Mucosa of rectum (tissue), 2 donors: ENCODE data around the gene TMEM240.
"Not testable (repeated sequence)": the region's sequence is repeated elsewhere in the genome, so short reads cannot be mapped to it uniquely, and the experiment has no call there.

Source experiments
- H3K27ac ChIP-seq, 2 donors: one replicate each; pipeline ENCODE4 v1.7.0; 2013; ENCODE audit warnings: inconsistent platforms in 2 of 2, low read depth in 2 of 2, low read length in 2 of 2
- H3K27me3 ChIP-seq, 2 donors: one replicate each; pipeline ENCODE4 v1.7.0; 2013; ENCODE audit warnings: low read length in 2 of 2; ENCODE audit not compliant: control insufficient read depth in 2 of 2, insufficient read depth in 2 of 2
- H3K36me3 ChIP-seq, 2 donors: one replicate each; pipeline ENCODE4 v1.7.0; 2013; ENCODE audit warnings: low read length in 2 of 2; ENCODE audit not compliant: control insufficient read depth in 2 of 2, insufficient read depth in 2 of 2
- H3K4me1 ChIP-seq, 2 donors: one replicate each; pipeline ENCODE4 v1.7.0; 2013; ENCODE audit warnings: low read length in 2 of 2, mild to moderate bottlenecking in 1 of 2; ENCODE audit not compliant: control insufficient read depth in 2 of 2, insufficient read depth in 2 of 2
- H3K4me3 ChIP-seq, 2 donors: one replicate each; pipeline ENCODE4 v1.7.0; 2013; ENCODE audit warnings: low read length in 2 of 2
- H3K9ac ChIP-seq, 2 donors: one replicate each; pipeline ENCODE4 v1.7.0; 2013; ENCODE audit warnings: low read length in 2 of 2, low read depth in 1 of 2, mild to moderate bottlenecking in 1 of 2
- H3K9me3 ChIP-seq, 2 donors: one replicate each; pipeline ENCODE4 v1.7.0; 2013; ENCODE audit warnings: low read length in 2 of 2; ENCODE audit not compliant: control insufficient read depth in 2 of 2
- donor health status: healthy.
- donor health status: Normal muscosa, but diverticular disease.

The TMEM240 gene

DNA sequence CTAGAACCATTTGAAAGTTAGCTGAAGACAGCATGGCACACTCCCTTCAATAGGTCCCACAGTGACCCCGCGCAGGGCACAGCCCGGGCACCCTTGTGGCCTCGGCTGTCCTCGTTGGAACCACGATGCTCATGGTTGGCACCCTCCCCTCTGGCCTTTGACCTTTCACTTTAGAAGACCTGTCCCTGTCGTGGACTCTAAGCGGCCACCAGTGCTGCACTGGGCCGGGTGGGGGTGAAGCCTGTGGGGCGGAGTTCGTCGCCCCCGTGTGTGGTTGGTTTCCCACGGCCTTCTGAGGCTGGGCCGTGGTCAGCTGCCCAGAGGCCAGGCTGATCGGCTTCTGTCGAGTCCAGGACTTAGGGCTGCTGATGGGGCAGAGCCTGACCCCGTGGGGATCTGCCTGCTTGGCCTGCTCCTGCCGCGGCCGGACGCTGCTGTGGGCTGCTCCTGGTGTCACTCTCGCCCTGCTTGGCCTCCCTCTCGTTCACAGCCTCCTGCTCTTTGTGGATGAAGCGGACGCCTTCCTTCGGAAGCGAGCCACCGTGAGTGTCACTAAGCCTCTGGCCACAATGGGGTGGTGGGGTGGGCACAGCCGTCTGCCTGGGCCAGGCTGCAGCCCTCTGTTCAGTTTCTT, 15.6 kb downstream of the TMEM240 start:
- H3K36me3 ChIP-seq, result peaks cover 5 to 16% of the 10 kb centered on the region in 2 donors
- not testable (repeated sequence) for H3K4me3 ChIP-seq, H3K27ac ChIP-seq, H3K9ac ChIP-seq, H3K27me3 ChIP-seq, H3K9me3 ChIP-seq, H3K4me1 ChIP-seq

DNA sequence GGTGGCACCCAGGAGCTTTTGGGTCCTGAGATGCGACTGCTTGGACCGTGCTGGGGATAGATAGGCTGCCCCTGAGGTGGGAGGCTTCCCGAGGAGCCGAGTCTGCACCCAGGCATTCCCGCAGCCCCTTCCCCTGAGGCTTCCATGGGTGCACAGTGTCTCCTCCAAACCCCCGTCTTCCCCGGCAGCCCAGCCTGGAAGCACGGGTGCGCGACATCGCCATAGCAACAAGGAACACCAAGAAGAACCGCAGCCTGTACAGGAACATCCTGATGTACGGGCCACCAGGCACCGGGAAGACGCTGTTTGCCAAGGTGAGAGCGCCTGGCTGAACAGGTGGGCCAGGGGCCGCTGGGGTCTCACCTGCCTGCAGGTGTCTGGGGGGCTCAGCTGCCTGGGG, 16.8 kb downstream of the TMEM240 start:
- not testable (repeated sequence) for H3K27me3 ChIP-seq, H3K4me3 ChIP-seq, H3K4me1 ChIP-seq, H3K27ac ChIP-seq, H3K9me3 ChIP-seq, H3K9ac ChIP-seq
- H3K36me3 ChIP-seq, result peaks cover 1 to 11% of the 10 kb centered on the region in 2 donors

DNA sequence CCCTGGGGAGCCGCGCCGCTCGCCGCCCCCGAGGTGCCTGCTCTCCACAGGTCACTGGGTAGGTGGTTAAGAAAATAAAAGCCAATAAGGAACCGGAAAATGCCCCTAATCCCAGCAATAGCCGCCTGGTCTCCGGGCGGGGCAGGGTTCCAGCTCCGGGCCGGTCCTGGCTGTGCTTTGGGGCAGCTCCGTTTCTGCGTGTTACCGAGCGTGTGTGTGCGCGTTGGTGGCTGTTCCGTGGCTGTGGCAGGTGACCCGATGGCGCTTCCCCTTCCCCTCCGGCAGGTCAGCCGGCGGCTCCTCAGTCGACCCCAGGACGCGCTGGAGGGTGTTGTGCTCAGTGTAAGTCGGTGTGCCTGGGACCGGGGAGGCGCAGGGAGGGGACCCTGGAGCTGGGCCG, 17.2 kb downstream of the TMEM240 start:
- H3K4me1 ChIP-seq, H3K4me3 ChIP-seq, H3K9ac ChIP-seq, H3K36me3 ChIP-seq, H3K27ac ChIP-seq, H3K9me3 ChIP-seq, H3K27me3 ChIP-seq: not testable (repeated sequence)

DNA sequence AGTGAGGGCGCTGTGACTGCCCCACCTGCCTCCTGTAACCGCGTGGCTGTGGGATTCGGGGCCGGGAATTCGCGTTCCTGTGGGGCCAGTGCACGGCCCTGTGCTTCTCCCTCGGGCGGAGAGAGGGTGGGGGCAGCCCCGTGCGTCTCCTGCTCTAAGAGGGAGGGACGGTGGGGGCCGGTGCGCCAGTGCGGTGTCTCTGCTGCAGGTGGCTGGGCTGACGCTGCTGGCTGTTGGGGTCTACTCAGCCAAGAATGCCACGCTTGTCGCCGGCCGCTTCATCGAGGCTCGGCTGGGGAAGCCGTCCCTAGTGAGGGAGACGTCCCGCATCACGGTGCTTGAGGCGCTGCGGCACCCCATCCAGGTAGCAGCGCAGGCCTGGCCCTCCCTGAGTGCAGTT, 17.9 kb downstream of the TMEM240 start:
- H3K27me3 ChIP-seq, H3K27ac ChIP-seq, H3K4me1 ChIP-seq, H3K4me3 ChIP-seq, H3K9ac ChIP-seq, H3K9me3 ChIP-seq: not testable (repeated sequence)
- H3K36me3 ChIP-seq, result peaks cover 7 to 13% of the 10 kb centered on the region in 2 donors

DNA sequence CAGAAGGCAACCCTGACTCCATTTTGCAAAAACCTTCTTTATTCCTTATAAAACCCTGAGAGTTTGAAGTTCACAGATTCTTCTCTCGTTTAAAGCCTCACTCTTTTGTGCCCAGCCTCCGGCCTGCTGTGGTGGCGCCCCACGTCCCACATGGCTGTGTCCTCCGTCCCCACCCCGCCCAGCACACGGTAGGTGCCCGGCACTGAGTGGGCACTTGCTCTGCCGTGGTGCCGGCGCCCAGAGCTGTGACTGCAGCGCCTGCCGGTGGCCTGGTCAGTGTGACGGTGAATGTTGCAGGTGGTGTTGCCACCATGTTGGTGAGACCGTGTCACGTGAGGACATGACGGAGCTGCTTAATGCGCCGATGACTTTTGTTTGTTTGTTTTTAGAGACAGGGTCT, 19.1 kb downstream of the TMEM240 start:
- Histone ChIP-seq H3K9ac (no peak overlapping the region), H3K36me3 (peaks cover 7 to 13% of the 10 kb centered on the region in 2 donors)

DNA sequence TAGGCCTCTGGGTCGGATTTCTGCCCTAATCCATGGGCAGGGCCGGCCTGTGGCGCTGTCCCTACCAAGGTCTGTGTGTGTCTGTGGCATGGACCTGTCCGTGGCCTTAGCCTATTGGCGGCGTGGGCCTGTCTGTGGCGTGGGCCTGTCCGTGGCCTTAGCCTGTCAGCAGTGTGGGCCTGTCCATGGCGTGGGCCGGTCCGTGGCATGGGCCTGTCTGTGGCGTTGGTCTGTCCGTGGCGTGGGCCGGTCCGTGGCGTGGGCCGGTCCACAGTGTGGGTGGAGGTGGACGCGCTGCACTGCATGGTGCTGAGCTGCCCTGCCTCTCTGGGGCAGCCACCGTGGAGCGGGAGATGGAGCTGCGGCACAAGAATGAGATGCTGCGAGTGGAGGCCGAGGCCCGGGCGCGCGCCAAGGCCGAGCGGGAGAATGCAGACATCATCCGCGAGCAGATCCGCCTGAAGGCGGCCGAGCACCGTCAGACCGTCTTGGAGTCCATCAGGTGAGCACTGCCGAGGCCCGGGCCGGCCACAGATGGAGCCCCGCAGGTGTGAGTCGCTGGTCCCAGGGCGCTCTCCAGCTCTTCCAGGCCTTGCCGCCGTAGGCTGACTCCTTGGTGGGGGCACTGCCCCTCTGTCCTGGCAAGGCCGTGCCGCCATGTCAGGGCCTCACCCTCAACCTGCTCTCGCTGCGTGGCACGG, 20.5 kb downstream of the TMEM240 start:
- not testable (repeated sequence) for H3K4me3 ChIP-seq, H3K27ac ChIP-seq, H3K9me3 ChIP-seq, H3K9ac ChIP-seq, H3K4me1 ChIP-seq, H3K27me3 ChIP-seq
- H3K36me3 ChIP-seq, result peaks cover 7 to 10% of the 10 kb centered on the region in 2 donors

More for the DNA sequence above, 19.1 kb downstream of the TMEM240 start:
- Histone ChIP-seq H3K27me3 (no peaks in the 10 kb centered on the region), H3K4me1 (no peaks in the 10 kb centered on the region), H3K27ac (no peak overlapping the region), H3K9me3 (no peaks in the 10 kb centered on the region), H3K4me3 (no peak overlapping the region)

DNA sequence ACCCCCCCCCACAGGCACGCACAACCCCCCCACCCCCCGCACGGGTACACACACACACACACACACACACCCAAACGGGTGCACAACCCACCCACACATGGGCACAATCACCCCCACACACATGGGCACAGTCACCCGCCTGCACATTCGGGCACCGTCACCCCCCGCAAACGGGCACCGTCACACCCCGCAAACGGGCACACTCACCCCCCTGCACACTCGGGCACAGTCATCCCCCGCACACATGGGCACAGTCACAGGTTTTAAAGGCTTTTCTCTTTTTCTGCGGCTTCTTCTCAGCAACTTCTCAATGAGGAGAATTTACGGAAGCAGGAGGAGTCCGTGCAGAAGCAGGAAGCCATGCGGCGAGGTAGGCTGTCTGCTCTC, 21.8 kb downstream of the TMEM240 start:
- H3K4me3 ChIP-seq, H3K9me3 ChIP-seq, H3K9ac ChIP-seq, H3K27ac ChIP-seq, H3K27me3 ChIP-seq, H3K4me1 ChIP-seq: not testable (repeated sequence)
- peaks cover 7 to 10% of the 10 kb centered on the region in 2 donors for H3K36me3 ChIP-seq

DNA sequence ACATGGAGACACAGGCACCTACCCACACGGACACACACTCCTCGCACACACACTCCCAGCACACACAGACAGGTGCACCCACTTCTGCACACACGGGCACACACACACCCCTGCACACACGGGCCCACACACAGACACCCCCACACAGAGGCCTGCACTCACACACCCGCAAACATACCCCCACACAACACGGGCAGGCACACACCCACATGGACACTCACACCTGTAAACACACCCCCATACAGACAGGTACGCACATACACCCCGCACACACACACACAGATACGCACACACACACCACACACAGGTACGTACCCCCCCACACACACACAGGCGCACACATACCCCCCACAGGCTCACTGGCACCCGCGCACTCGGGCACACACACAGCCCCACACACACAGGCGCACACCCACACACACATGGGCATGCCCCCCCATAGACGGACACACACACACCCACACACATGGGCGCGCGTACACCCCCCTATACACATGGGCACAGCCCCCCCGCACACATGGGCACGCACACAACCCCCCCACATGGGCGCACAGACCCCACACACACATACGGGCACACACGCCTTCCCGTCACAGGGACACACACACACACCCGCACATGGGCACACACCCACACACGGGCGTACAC, 22.3 kb downstream of the TMEM240 start:
- Histone ChIP-seq H3K9me3 (no peaks in the 10 kb centered on the region), H3K4me1 (no peaks in the 10 kb centered on the region), H3K36me3 (peaks cover 7 to 10% of the 10 kb centered on the region in 2 donors), H3K9ac (no peak overlapping the region), H3K27ac (no peak overlapping the region), H3K4me3 (no peak overlapping the region), H3K27me3 (no peaks in the 10 kb centered on the region)

DNA sequence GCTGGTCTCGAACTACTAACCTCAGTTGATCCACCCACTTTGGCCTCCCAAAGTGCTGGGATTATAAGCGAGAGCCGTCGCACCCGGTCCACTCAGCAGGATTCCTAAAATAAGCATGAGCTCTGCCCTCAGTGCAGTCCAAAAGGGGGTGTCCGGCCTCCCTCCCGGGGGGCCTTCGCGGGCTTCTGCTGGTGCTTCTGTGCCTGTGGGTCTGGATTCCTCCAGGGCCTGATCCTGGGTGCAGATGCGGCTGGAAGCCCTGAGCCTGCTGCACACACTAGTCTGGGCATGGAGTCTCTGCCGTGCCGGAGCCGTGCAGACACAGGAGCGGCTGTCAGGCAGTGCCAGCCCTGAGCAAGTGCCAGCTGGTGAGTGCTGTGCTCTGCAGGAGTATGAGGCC, 23.5 kb downstream of the TMEM240 start:
- not testable (repeated sequence) for H3K9ac ChIP-seq, H3K9me3 ChIP-seq, H3K27ac ChIP-seq, H3K4me3 ChIP-seq, H3K4me1 ChIP-seq, H3K27me3 ChIP-seq
- H3K36me3 ChIP-seq, result peaks cover 7 to 10% of the 10 kb centered on the region in 2 donors

DNA sequence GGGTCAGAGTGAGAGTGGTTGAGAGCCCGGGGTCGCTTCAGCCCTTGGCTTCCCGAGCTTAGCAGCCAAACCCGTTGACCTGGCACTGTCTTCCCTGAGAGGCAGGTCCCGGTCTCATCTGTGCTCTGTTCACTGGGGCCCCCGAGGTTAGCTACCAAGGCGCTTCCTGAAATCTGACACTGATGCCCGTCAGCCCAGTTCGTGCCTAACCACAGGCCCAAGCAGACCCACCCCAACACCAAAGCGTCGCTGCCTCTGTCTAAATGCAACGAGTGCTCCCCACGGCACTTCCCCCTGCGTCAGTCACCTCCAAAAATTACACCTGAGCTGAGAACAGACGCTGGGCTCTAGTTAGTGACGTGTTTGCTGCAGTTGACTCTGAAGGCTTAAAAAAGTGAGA, 26.0 kb downstream of the TMEM240 start:
- H3K27ac ChIP-seq, H3K27me3 ChIP-seq, H3K4me3 ChIP-seq, H3K9ac ChIP-seq, H3K36me3 ChIP-seq, H3K4me1 ChIP-seq, H3K9me3 ChIP-seq: not testable (repeated sequence)
